ENCODE measurements around the gene GABARAPL1. TPM values are rescaled to one million over a fixed set of nuclear protein-coding genes. Genes with fewer than 3 reads are reported as not detected.
"Not testable (repeated sequence)": the region's sequence is repeated elsewhere in the genome, so short reads cannot be mapped to it uniquely, and the experiment has no call there.

The GABARAPL1 gene
- total RNA-seq, 2 experiments from 2014 or later = 50.9 to 56.2 TPM

GRCh38 chr12:10211940-10212738, 538 bp upstream of the GABARAPL1 start:
- Mint-ChIP-seq H3K4me1 (peaks cover 25% of the 10 kb centered on the region), H3K27me3 (peaks cover 5% of the 10 kb centered on the region), H3K36me3 (no peaks in the 10 kb centered on the region), H3K27ac (peak overlapping the region; percentile 97), H3K4me3 (peak overlapping the region; percentile 95), H3K9me3 (no peaks in the 10 kb centered on the region)
- POLR2A ChIA-PET = interaction anchor here (1.7 to 1.8 kb wide), 2 partner anchors 10 to 174 kb away, joined by 7 to 8 read pairs; no protein-coding TSS in a partner anchor
- DNase-seq (peak; percentile 80), ATAC-seq (ENCODE audit: low read depth) (peak; percentile 73)

- DNase-seq = peak; percentile 80
- Mint-ChIP-seq H3K36me3 (peaks cover 3% of the 10 kb centered on the region), H3K9me3 (no peaks in the 10 kb centered on the region), H3K27ac (peak overlapping the region; percentile 97), H3K4me1 (peaks cover 25% of the 10 kb centered on the region), H3K27me3 (peaks cover 2% of the 10 kb centered on the region), H3K4me3 (peak overlapping the region; percentile 95)
- peak; percentile 60 for ATAC-seq (ENCODE audit: low read depth)
- POLR2A ChIA-PET = interaction anchor here (0.6 to 1.8 kb wide), 7 partner anchors 9 to 510 kb away, joined by 3 to 8 read pairs (median 3); partner anchors contain the start of gene YBX3
These were observed 775 bp downstream of the GABARAPL1 start for GRCh38 chr12:10213168-10214135.

- Mint-ChIP-seq H3K27ac (peak overlapping the region; percentile 97), H3K36me3 (peaks cover 3% of the 10 kb centered on the region), H3K27me3 (no peaks in the 10 kb centered on the region), H3K9me3 (no peaks in the 10 kb centered on the region), H3K4me1 (peaks cover 25% of the 10 kb centered on the region), H3K4me3 (peak overlapping the region; percentile 95)
- ATAC-seq (ENCODE audit: low read depth) (no peak), DNase-seq (no peak)
- POLR2A ChIA-PET = interaction anchor here (0.6 to 1.7 kb wide), 5 partner anchors 8 to 509 kb away, joined by 3 to 8 read pairs (median 3); partner anchors contain the start of gene YBX3
These were observed 1.6 kb downstream of the GABARAPL1 start for GRCh38 chr12:10214136-10214894.

GRCh38 chr12:10214895-10215267, 2.2 kb downstream of the GABARAPL1 start:
- Mint-ChIP-seq H3K27me3 (no peaks in the 10 kb centered on the region), H3K4me1 (peaks cover 25% of the 10 kb centered on the region)
- POLR2A ChIA-PET = interaction anchor here (0.6 to 1.1 kb wide), 2 partner anchors 213 to 508 kb away, joined by 3 read pairs; partner anchors contain the start of gene YBX3

GRCh38 chr12:10215436-10215835, 2.8 kb downstream of the GABARAPL1 start:
- no peaks in the 10 kb centered on the region for H3K9me3 Mint-ChIP-seq
- DNase-seq (no peak), ATAC-seq (ENCODE audit: low read depth) (no peak)
- H3K27me3 Mint-ChIP-seq = no peaks in the 10 kb centered on the region
- POLR2A ChIA-PET = no interaction called here
- H3K4me1 Mint-ChIP-seq = peaks cover 25% of the 10 kb centered on the region
- H3K4me3 Mint-ChIP-seq = peak overlapping the region; percentile 95
- peak overlapping the region; percentile 26 for H3K27ac Mint-ChIP-seq
- peaks cover 11% of the 10 kb centered on the region for H3K36me3 Mint-ChIP-seq

More at GRCh38 chr12:10214895-10215267, 2.2 kb downstream of the GABARAPL1 start:
- peak overlapping the region; percentile 26 for H3K27ac Mint-ChIP-seq
- peak overlapping the region; percentile 95 for H3K4me3 Mint-ChIP-seq
- H3K36me3 Mint-ChIP-seq = peaks cover 5% of the 10 kb centered on the region
- no peaks in the 10 kb centered on the region for H3K9me3 Mint-ChIP-seq
- DNase-seq = no peak
- ATAC-seq (ENCODE audit: low read depth) = no peak

GRCh38 chr12:10215946-10216345, 3.3 kb downstream of the GABARAPL1 start:
- peaks cover 27% of the 10 kb centered on the region for H3K4me1 Mint-ChIP-seq
- ATAC-seq (ENCODE audit: low read depth); H3K27me3 Mint-ChIP-seq; H3K9me3 Mint-ChIP-seq; H3K4me3 Mint-ChIP-seq; H3K27ac Mint-ChIP-seq; DNase-seq; POLR2A ChIA-PET: not testable (repeated sequence)
- peaks cover 16% of the 10 kb centered on the region for H3K36me3 Mint-ChIP-seq

GRCh38 chr12:10218021-10218420, 5.3 kb downstream of the GABARAPL1 start:
- no peak for DNase-seq
- Mint-ChIP-seq H3K27ac (no peak overlapping the region), H3K36me3 (peaks cover 37% of the 10 kb centered on the region), H3K9me3 (no peaks in the 10 kb centered on the region), H3K4me3 (no peak overlapping the region), H3K4me1 (peaks cover 22% of the 10 kb centered on the region), H3K27me3 (no peaks in the 10 kb centered on the region)
- POLR2A ChIA-PET = no interaction called here
- ATAC-seq (ENCODE audit: low read depth) = no peak

- Mint-ChIP-seq H3K27me3 (no peaks in the 10 kb centered on the region), H3K4me3 (no peak overlapping the region), H3K4me1 (peaks cover 9% of the 10 kb centered on the region), H3K36me3 (peaks cover 54% of the 10 kb centered on the region), H3K27ac (no peak overlapping the region), H3K9me3 (peaks cover 2% of the 10 kb centered on the region)
- no peak for DNase-seq
- ATAC-seq (ENCODE audit: low read depth) = no peak
- POLR2A ChIA-PET = no interaction called here
These were observed 7.9 kb downstream of the GABARAPL1 start for GRCh38 chr12:10220398-10221077.

- no peak overlapping the region for H3K4me3 Mint-ChIP-seq
- peaks cover 5% of the 10 kb centered on the region for H3K9me3 Mint-ChIP-seq
- peaks cover 8% of the 10 kb centered on the region for H3K4me1 Mint-ChIP-seq
- ATAC-seq (ENCODE audit: low read depth) = no peak
- DNase-seq = no peak
- no peaks in the 10 kb centered on the region for H3K27me3 Mint-ChIP-seq
- POLR2A ChIA-PET = interaction anchor here (2.3 kb wide), 1 partner anchor 9 kb away, joined by 8 read pairs; the partner anchor contains the start of gene GABARAPL1
- H3K36me3 Mint-ChIP-seq = peaks cover 60% of the 10 kb centered on the region
- H3K27ac Mint-ChIP-seq = no peak overlapping the region
These were observed 9.2 kb downstream of the GABARAPL1 start for GRCh38 chr12:10221846-10222245.

- POLR2A ChIA-PET = interaction anchor here (2.3 kb wide), 1 partner anchor 10 kb away, joined by 8 read pairs; the partner anchor contains the start of gene GABARAPL1
- no peak for ATAC-seq (ENCODE audit: low read depth)
- Mint-ChIP-seq H3K4me1 (peaks cover 11% of the 10 kb centered on the region), H3K36me3 (peaks cover 60% of the 10 kb centered on the region), H3K9me3 (peaks cover 5% of the 10 kb centered on the region), H3K27me3 (no peaks in the 10 kb centered on the region), H3K27ac (no peak overlapping the region), H3K4me3 (no peak overlapping the region)
- no peak for DNase-seq
These were observed 10.5 kb downstream of the GABARAPL1 start for GRCh38 chr12:10223208-10223607.

GRCh38 chr12:10225426-10225825, 12.7 kb downstream of the GABARAPL1 start:
- DNase-seq; H3K9me3 Mint-ChIP-seq; ATAC-seq (ENCODE audit: low read depth); POLR2A ChIA-PET; H3K4me3 Mint-ChIP-seq; H3K27ac Mint-ChIP-seq; H3K27me3 Mint-ChIP-seq: not testable (repeated sequence)
- Mint-ChIP-seq H3K4me1 (peaks cover 11% of the 10 kb centered on the region), H3K36me3 (peaks cover 52% of the 10 kb centered on the region)

GRCh38 chr12:10226086-10226485, 13.4 kb downstream of the GABARAPL1 start:
- Mint-ChIP-seq H3K9me3 (peaks cover 5% of the 10 kb centered on the region), H3K4me1 (peaks cover 9% of the 10 kb centered on the region), H3K36me3 (peaks cover 46% of the 10 kb centered on the region), H3K27ac (no peak overlapping the region), H3K4me3 (no peak overlapping the region), H3K27me3 (no peaks in the 10 kb centered on the region)
- DNase-seq = no peak
- ATAC-seq (ENCODE audit: low read depth) = no peak
- POLR2A ChIA-PET = no interaction called here

Measured in activated naive CD8-positive, alpha-beta T cell treated with anti-CD3 and anti-CD28 coated beads, Interleukin-2, amount 10 ng/mL, durations not matched to agents 7 days and 5 days (primary cell).